K562 (cell line): Measurements from ENCODE around the gene GLIS1. TPM values are rescaled to one million over a fixed set of nuclear protein-coding genes. Genes with fewer than 3 reads are reported as not detected.

Experiments used
- ATAC-seq: fragments of 200-7000 bp; cut with Tn5 transposase; 3 replicates; pipeline ENCODE4 v1.9.1; 2020; ENCODE audit warnings: moderate library complexity
- BruUV-seq: library from RNA; stranded (reverse); fragments of 400-500 nt; replicated peaks from 2 replicates; lab custom pipeline; 2021; lab: Mats Ljungman, UMichigan
- CTCF ChIA-PET: fragments of 300-600 bp; formaldehyde crosslinking; extraction: SDS; loops from one replicate; lab custom pipeline; 2021; ENCODE audit warnings: low intra/inter-chr PET ratio; lab: Yijun Ruan, JAX
- POLR2A ChIA-PET: fragments of 300-600, 350-650 bp; sonication (Branson Sonifier 250); formaldehyde crosslinking; extraction: SDS; loops from one replicate; lab custom pipeline; 2021; ENCODE audit warnings: antibody characterized with exemption, inconsistent platforms; lab: Yijun Ruan, JAX
- DNase-seq, 4 experiments: peaks; one replicate each; pipeline versions ENCODE4 v3.0.0 to v3.0.0-alpha.2; 2011 to 2018; ENCODE audit warnings: low spot score in 3 of 4, mixed read lengths in 3 of 4; ENCODE audit errors: extremely low read depth in 1 of 4
- FAIRE-seq: peaks from 2 replicates; lab custom pipeline; 2011; peaks lifted over from hg19 to GRCh38; lab: Jason Lieb, UNC
- H2AFZ ChIP-seq: 2 replicates; pipeline ENCODE4 v1.6.0; 2011; ENCODE audit warnings: low read depth, low read length, control low read depth, inconsistent platforms
- H3K27ac ChIP-seq: fragments of 200-600 bp; 3 replicates; pipeline ENCODE4 v1.8.0; 2011; ENCODE audit warnings: low read depth, mild to moderate bottlenecking, control low read depth, inconsistent platforms, low read length, moderate library complexity, mixed read lengths; ENCODE audit errors: extremely low read depth
- H3K27me3 ChIP-seq, 2 experiments: fragments of 300-600 bp in 1 of 2; 2 replicates in 1 of 2; 3 replicates in 1 of 2; pipeline versions ENCODE4 v1.6.0 to v1.8.0; 2011; ENCODE audit warnings: inconsistent platforms in 2 of 2, low read length in 2 of 2, mild to moderate bottlenecking in 1 of 2, mixed read lengths in 1 of 2, moderate library complexity in 1 of 2; ENCODE audit not compliant: control insufficient read depth in 2 of 2, insufficient read depth in 2 of 2
- H3K36me3 ChIP-seq: fragments of 300-600 bp; 3 replicates; pipeline ENCODE4 v1.8.0; 2011; ENCODE audit warnings: mild to moderate bottlenecking, low read length, inconsistent platforms; ENCODE audit not compliant: control insufficient read depth, insufficient read depth
- H3K4me1 ChIP-seq, 2 experiments: fragments of 200-600 bp in 1 of 2; replicated peaks in 1 of 2; 2 replicates in 1 of 2; 3 replicates in 1 of 2; pipeline versions ENCODE4 v1.5.1 to v1.8.0; 2011; ENCODE audit warnings: inconsistent platforms in 2 of 2, low read length in 2 of 2, mild to moderate bottlenecking in 1 of 2, mixed read lengths in 1 of 2, moderate library complexity in 1 of 2; ENCODE audit not compliant: control insufficient read depth in 2 of 2, insufficient read depth in 2 of 2
- H3K4me2 ChIP-seq: 2 replicates; pipeline ENCODE4 v1.6.1; 2011; ENCODE audit warnings: low read length, control low read depth, inconsistent platforms, mixed read lengths; ENCODE audit not compliant: insufficient read depth
- H3K4me3 ChIP-seq: fragments of 200-600 bp; sonication (generic), shearing (Covaris generic); 2 replicates; pipeline ENCODE4 v1.5.1; 2016; ENCODE audit warnings: control low read depth, inconsistent platforms
- H3K79me2 ChIP-seq: fragments of 200-600 bp; 3 replicates; pipeline ENCODE4 v1.8.0; 2011; ENCODE audit warnings: low read length, inconsistent platforms; ENCODE audit not compliant: control insufficient read depth, insufficient read depth
- H3K9ac ChIP-seq, 2 experiments: 2 replicates each; pipeline versions ENCODE4 v1.6.0 to v1.6.1; 2011; ENCODE audit warnings: low read depth in 2 of 2, low read length in 2 of 2, control low read depth in 1 of 2, inconsistent platforms in 1 of 2, mild to moderate bottlenecking in 1 of 2, mixed read lengths in 1 of 2; ENCODE audit not compliant: insufficient read depth in 1 of 2
- H3K9me1 ChIP-seq: one replicate; pipeline ENCODE4 v1.6.0; 2011; ENCODE audit warnings: inconsistent platforms, mild to moderate bottlenecking, low read length, moderate library complexity; ENCODE audit not compliant: control insufficient read depth, insufficient read depth
- H3K9me3 ChIP-seq: replicated peaks from 2 replicates; pipeline ENCODE4 v1.5.1; 2011; ENCODE audit warnings: low read depth, low read length, inconsistent platforms; ENCODE audit not compliant: control insufficient read depth, insufficient read depth
- H4K20me1 ChIP-seq: replicated peaks from 2 replicates; pipeline ENCODE4 v1.6.1; 2011; ENCODE audit warnings: low read length, inconsistent platforms, mixed read lengths; ENCODE audit not compliant: control insufficient read depth, insufficient read depth
- ATF1 ChIP-seq, 2 experiments: fragments of 450-650 bp in 1 of 2; IDR thresholded peaks; 2 replicates each; pipeline ENCODE4 v1.6.1; 2016; ENCODE audit warnings: missing compliant biosample characterization in 1 of 2, missing genetic modification characterization in 1 of 2
- FOSL1 ChIP-seq: fragments of 200-800 bp; sonication (Bioruptor generic); conservative IDR thresholded peaks from 2 replicates; pipeline ENCODE4 v1.6.1; 2016; ENCODE audit warnings: missing genetic modification characterization, missing compliant biosample characterization
- KAT8 ChIP-seq: fragments of 450-650 bp; IDR thresholded peaks from 2 replicates; pipeline ENCODE4 v1.6.1; 2016; ENCODE audit warnings: low read depth, mild to moderate bottlenecking
- KDM2B ChIP-seq: fragments of 250-450 bp; sonication (Bioruptor Pico); IDR thresholded peaks from 2 replicates; pipeline ENCODE4 v1.8.0; 2021; ENCODE audit warnings: mild to moderate bottlenecking, moderate library complexity
- L3MBTL2 ChIP-seq: fragments of 450-650 bp; IDR thresholded peaks from 2 replicates; pipeline ENCODE4 v1.6.1; 2016; ENCODE audit warnings: mild to moderate bottlenecking, moderate library complexity
- SOX6 ChIP-seq: fragments of 450-650 bp; IDR thresholded peaks from 2 replicates; pipeline ENCODE4 v1.6.1; 2014; ENCODE audit warnings: mild to moderate bottlenecking
- XRCC3 ChIP-seq: fragments of 450-650 bp; IDR thresholded peaks from 2 replicates; pipeline ENCODE4 v1.6.1; 2017; ENCODE audit warnings: mild to moderate bottlenecking, moderate library complexity
- ZBTB17 ChIP-seq: fragments of 450-650 bp; formaldehyde crosslinking; IDR thresholded peaks from 2 replicates; pipeline ENCODE4 v1.4.0; 2020; ENCODE audit warnings: mild to moderate bottlenecking
- ZNF384 ChIP-seq: IDR thresholded peaks from 2 replicates; pipeline ENCODE4 v1.6.1; 2012; ENCODE audit warnings: low read depth, low read length, improper control_type of control experiment
- ZNF507 ChIP-seq: conservative IDR thresholded peaks from 2 replicates; pipeline ENCODE4 v1.6.1; 2017; ENCODE audit warnings: missing genetic modification characterization, missing compliant biosample characterization
- ZNF655 ChIP-seq: fragments of 250-450 bp; sonication (Bioruptor Pico); IDR thresholded peaks from 2 replicates; pipeline ENCODE4 v1.5.0; 2021
- ZNF699 ChIP-seq: fragments of 250-450 bp; sonication (Bioruptor Pico); IDR thresholded peaks from 2 replicates; pipeline ENCODE4 v1.8.0; 2021; ENCODE audit warnings: mild to moderate bottlenecking, moderate library complexity; ENCODE audit not compliant: insufficient replicate concordance
- WGBS: fragments of 100-300 bp; shearing (Covaris generic); methylation state at CpG from one replicate; pipeline ENCODE4 v1.1.6; 2016; ENCODE audit warnings: low coverage, mixed read lengths; ENCODE audit not compliant: insufficient coverage; ENCODE audit errors: missing lambda C conversion rate; 5-methylcytosine and 5-hydroxymethylcytosine counted together
- in situ Hi-C: fragments of 300-500 bp; cut with MboI; formaldehyde crosslinking; loops from 4 replicates; pipeline ENCODE4 v1.15.0; 2018; ENCODE audit warnings: inconsistent platforms, mixed read lengths
- intact Hi-C: fragments of 100-400 bp; cut with micrococcal nuclease; formaldehyde crosslinking; loops from 2 replicates; pipeline ENCODE4 v1.14.2; 2022
- polyA plus RNA-seq, 8 experiments: library from polyadenylated mRNA; depleted of rRNA in 4 of 8; stranded (reverse) in 5 of 8; unstranded in 3 of 8; fragments of >200 nt; fragmentation: Nextera tagmentation in 2 of 8; fragmentation: Illumina TruSeq in 1 of 8; extraction: Ambion mirVana in 2 of 8; extraction: Trizol in 1 of 8; gene quantifications; 2 replicates each; pipeline versions ENCODE4 v1.2.1 to v1.2.3, GENCODE V29; 2011 to 2014; ENCODE audit warnings: inconsistent platforms in 1 of 8, missing spikeins in 1 of 8
- total RNA-seq, 7 experiments: library from RNA; depleted of rRNA in 6 of 7; stranded (reverse); fragments of >200 nt in 6 of 7; fragmentation: Illumina TruSeq in 2 of 7; extraction: Trizol in 2 of 7; gene quantifications; 2 replicates each; pipeline versions ENCODE4 v1.2.1 to v1.2.3, GENCODE V29; 2011 to 2021; ENCODE audit warnings: low replicate concordance in 1 of 7

Gene GLIS1
- total and polyA plus RNA-seq, 9 of the 15 experiments (the other 6 are each of a cell fraction or from before 2014, with no cell fraction given): not detected

GRCh38 chr1:53486395-53487026 is 252.5 kb downstream of the GLIS1 start:
- 2% methylated on average over 9 of the region's 9 CpGs for WGBS
- no TSS peak for BruUV-seq
- H3K9me3 ChIP-seq: no peaks in the 10 kb centered on the region
- no peak for ATAC-seq
- H3K36me3 ChIP-seq: no peaks in the 10 kb centered on the region
- ChIA-PET POLR2A (interaction anchor here (0.9 to 1.3 kb wide), 2 partner anchors 11 to 17 kb away, joined by 3 to 5 read pairs; no protein-coding TSS in a partner anchor), CTCF (interaction anchor here (1.4 to 1.5 kb wide), 2 partner anchors 107 to 268 kb away, joined by 4 to 9 read pairs; no protein-coding TSS in a partner anchor)
- H2AFZ ChIP-seq: no peak overlapping the region
- TF ChIP-seq ATF1 (CRISPR knock-in tag; IDR thresholded peaks at IDR 0.05): no peak
- no peak for TF ChIP-seq ATF1 (tag; IDR thresholded peaks at IDR 0.05)
- no peak for TF ChIP-seq SOX6
- no peak for TF ChIP-seq KAT8
- no peak for TF ChIP-seq XRCC3
- no peak for TF ChIP-seq ZBTB17 (CRISPR knock-in tag)
- TF ChIP-seq L3MBTL2: no peak
- TF ChIP-seq ZNF507 (tag): no peak
- no peak for TF ChIP-seq KDM2B (CRISPR knock-in tag)
- no peak for TF ChIP-seq FOSL1 (tag)
- no peak for TF ChIP-seq ZNF699 (CRISPR knock-in tag)
- TF ChIP-seq ZNF384: no peak
- TF ChIP-seq ZNF655 (CRISPR knock-in tag): no peak
- peaks cover 9% of the 10 kb centered on the region for H4K20me1 ChIP-seq
- no peak overlapping the region for H3K4me2 ChIP-seq
- no peak overlapping the region for H3K4me3 ChIP-seq
- H3K4me1 ChIP-seq: peaks cover 0 to 4% of the 10 kb centered on the region in 2 experiments; a peak in 1 of 5 replicates
- no peak for FAIRE-seq
- H3K9me1 ChIP-seq: no peaks in the 10 kb centered on the region
- DNase-seq: no peak
- H3K9ac ChIP-seq: no peak overlapping the region
- peaks cover 39 to 83% of the 10 kb centered on the region in 2 experiments; a peak in 4 of 5 replicates for H3K27me3 ChIP-seq
- in situ Hi-C loops: loop anchor here (5.0 kb wide), 1 partner anchor 266 kb away; no protein-coding TSS in a partner anchor
- H3K27ac ChIP-seq: no peak overlapping the region
- H3K79me2 ChIP-seq: no peaks in the 10 kb centered on the region
- intact Hi-C loops: loop anchor here (10.0 kb wide), 1 partner anchor 458 kb away; the partner anchor contains the start of genes IFT25 and LRRC42
